SH-SY5Y (cell line): ENCODE results near the gene DISC1.

ENCODE experiments used
- GATA2 ChIP-seq: IDR thresholded peaks from 2 replicates; pipeline ENCODE4 v1.6.1; 2011; ENCODE audit warnings: mild to moderate bottlenecking, low read depth, low read length
- GATA3 ChIP-seq: IDR thresholded peaks from 2 replicates; pipeline ENCODE4 v1.6.1; 2011; ENCODE audit warnings: low read depth, mild to moderate bottlenecking, low read length, moderate library complexity

GRCh38 chr1:231806623-231807495, 180.3 kb downstream of the DISC1 start:
- TF ChIP-seq GATA2 = no peak
- no peak for TF ChIP-seq GATA3
